GM12864 (cell line): ENCODE measurements around the gene TWIST2.

Experiments used
- DNase-seq: peaks from one replicate; pipeline ENCODE4 v3.0.0-alpha.2; 2011; ENCODE audit warnings: low read depth
- H3K4me3 ChIP-seq: 2 replicates; pipeline ENCODE4 v1.5.1; 2011; ENCODE audit warnings: mild to moderate bottlenecking, low read depth, low read length, control low read depth
- CTCF ChIP-seq: IDR thresholded peaks from 2 replicates; pipeline ENCODE4 v1.5.1; 2011; ENCODE audit warnings: low read depth, mild to moderate bottlenecking, moderate library complexity, low read length, control low read depth, inconsistent platforms; ENCODE audit errors: missing control alignments

Gene TWIST2

GRCh38 chr2:238943338-238944067 is 95.6 kb downstream of the TWIST2 start:
- H3K4me3 ChIP-seq = no peak overlapping the region
- TF ChIP-seq CTCF = no peak
- DNase-seq = no peak

GRCh38 chr2:238945433-238946150 is 97.7 kb downstream of the TWIST2 start:
- no peak overlapping the region for H3K4me3 ChIP-seq
- no peak for DNase-seq
- peak; percentile 70 for TF ChIP-seq CTCF

DNA sequence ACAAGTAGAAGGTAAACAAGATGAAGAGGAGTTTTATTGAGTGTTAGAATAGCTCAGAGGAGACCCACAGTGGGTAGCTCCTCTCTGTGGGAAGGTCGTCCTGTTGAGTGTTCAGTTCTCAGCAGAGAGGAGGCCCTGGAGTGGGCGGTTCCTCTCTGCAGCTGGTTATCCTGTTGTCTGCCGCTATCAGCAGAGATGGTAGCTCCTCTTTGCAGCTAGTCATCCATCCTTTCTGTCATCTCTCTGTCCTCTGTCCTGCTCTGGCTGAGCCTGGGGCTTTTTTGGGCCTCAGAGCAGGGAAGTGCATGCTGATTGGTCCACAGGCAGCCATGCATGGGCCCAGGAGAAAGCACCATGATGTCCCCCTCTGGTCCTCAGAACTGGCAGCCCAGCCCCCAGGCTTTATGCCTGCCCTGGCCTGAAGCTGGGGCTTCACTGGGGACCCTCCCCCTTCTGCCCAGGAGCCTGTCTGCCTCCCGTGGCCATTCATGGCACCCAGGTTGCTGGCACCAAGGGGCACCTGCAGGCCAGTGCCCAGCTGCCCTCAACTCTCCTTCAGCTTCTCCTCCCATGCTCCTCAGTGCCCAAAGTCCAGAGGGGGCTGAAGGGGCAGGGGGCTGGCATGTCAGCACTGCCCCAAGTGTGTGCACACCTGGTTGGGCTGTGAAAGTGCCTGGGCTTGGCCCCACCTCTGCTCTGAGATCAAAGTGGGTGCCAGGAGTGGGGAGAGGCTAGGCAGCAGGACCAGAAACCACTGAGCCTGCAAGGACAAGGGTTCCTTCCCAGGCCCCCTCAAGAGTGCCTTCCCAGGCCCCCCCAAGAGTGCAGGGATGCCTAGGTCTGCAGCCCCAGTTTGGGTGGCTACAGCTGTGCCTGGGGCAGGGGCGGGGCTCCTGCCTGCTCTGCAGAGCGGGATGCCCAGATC is 98.7 kb downstream of the TWIST2 start:
- no peak overlapping the region for H3K4me3 ChIP-seq
- DNase-seq = no peak
- no peak for TF ChIP-seq CTCF

DNA sequence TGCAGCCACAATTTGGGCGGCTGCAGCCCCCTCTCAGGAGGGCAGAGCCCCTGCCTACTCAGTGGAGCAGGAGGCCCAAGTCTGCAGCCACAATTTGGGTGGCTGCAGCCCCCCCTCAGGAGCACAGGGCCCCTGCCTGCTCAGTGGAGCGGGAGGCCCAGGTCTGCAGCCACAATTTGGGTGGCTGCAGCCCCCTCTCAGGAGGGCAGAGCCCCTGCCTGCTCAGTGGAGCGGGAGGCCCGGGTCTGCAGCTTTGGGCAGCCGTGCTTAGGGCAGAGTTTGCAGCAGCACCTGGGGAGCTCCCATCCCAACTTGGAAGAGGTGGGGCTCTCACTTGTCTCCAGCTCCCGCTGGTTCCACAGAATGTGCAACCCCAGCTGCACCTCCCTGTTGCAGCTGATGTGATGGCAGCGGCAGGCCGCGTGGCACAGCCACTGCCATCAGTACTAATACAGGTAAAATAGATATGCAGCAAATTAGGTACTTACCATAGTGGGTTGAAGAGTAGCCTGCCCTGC is 99.4 kb downstream of the TWIST2 start:
- no peak for TF ChIP-seq CTCF
- DNase-seq = no peak
- no peak overlapping the region for H3K4me3 ChIP-seq

GRCh38 chr2:238947920-238948710 is 100.2 kb downstream of the TWIST2 start:
- DNase-seq = no peak
- no peak overlapping the region for H3K4me3 ChIP-seq
- no peak for TF ChIP-seq CTCF
